ENCODE data around the gene NINL.

NINL gene

DNA sequence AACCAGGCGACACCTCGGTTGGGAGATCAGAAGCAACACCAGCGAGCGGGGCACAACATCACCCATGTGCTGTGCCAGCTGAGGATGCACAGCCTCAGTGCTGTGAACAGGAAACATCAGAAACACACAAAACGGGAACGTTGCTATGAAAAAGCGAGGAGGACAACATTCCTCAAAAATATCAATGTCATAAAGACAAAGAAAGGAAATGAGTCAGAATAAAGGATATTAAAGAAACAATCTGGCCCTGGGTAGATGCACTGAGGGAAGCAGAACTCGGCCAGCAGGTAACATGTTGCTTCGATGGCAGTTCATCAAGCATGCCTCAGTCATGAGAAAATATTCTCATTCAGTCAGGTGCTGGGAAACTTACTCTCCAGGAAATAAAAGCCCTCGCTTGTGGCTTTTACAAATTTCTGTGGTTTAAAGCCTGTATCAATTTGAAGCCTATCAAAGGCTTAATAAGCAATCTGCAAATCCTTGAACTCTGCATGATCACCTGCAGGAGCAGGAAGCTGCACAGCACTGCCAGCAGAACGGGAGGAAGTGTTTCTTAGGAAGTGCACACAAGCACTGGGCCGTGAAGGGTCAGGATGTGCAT, 100.3 kb downstream of the NINL start:
- no peaks in the 10 kb centered on the region for H3K79me2 ChIP-seq
- H3K9me3 ChIP-seq (ENCODE audit: control insufficient read depth, low read length) = no peaks in the 10 kb centered on the region
- no peak overlapping the region for H3K27ac ChIP-seq
- no peak overlapping the region for H3K9ac ChIP-seq
- H3K27me3 ChIP-seq (ENCODE audit: control insufficient read depth, insufficient read depth, low read length) = no peaks in the 10 kb centered on the region
- no peaks in the 10 kb centered on the region for H3K4me1 ChIP-seq
- no peak overlapping the region for H2AFZ ChIP-seq
- no peak overlapping the region for H3K4me2 ChIP-seq (ENCODE audit: low read length)
- TF ChIP-seq, protein P1, sequence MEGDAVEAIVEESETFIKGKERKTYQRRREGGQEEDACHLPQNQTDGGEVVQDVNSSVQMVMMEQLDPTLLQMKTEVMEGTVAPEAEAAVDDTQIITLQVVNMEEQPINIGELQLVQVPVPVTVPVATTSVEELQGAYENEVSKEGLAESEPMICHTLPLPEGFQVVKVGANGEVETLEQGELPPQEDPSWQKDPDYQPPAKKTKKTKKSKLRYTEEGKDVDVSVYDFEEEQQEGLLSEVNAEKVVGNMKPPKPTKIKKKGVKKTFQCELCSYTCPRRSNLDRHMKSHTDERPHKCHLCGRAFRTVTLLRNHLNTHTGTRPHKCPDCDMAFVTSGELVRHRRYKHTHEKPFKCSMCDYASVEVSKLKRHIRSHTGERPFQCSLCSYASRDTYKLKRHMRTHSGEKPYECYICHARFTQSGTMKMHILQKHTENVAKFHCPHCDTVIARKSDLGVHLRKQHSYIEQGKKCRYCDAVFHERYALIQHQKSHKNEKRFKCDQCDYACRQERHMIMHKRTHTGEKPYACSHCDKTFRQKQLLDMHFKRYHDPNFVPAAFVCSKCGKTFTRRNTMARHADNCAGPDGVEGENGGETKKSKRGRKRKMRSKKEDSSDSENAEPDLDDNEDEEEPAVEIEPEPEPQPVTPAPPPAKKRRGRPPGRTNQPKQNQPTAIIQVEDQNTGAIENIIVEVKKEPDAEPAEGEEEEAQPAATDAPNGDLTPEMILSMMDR (IDR thresholded peaks at IDR 0.05) = no peak
- H3K36me3 ChIP-seq (ENCODE audit: control insufficient read depth, insufficient read depth, low read length) = no peaks in the 10 kb centered on the region
- no peak overlapping the region for H3K4me3 ChIP-seq (ENCODE audit: low read depth, low read length)

DNA sequence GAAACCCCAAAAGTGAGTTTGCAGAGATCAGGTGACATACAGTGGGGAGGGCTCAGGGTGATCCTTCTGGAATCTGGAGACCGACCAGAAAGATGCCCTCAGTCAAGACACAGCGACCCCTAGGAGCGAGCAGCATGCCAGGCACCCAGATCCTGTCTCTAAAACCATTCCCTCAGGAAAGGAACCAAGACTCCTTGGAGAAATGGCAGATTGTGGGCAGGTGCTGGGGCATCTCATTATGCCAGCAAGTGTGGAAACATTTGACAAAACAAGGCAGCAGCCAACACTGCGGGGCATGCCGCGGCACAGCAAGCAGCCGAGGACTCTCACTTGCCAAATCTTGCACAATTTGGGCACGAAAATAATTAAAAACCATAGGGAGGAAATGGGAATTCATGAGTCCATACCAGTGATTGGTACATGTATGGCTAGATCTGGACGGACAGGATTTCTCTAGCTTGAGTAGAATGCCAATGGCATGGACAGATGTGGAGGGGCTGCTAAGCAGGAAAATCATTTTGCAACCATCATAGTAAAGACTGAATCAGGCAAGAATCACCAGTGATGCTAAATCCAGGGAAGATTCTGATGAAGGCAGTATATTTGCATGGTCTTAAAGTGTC, 101.0 kb downstream of the NINL start:
- Histone ChIP-seq H3K9ac (no peak overlapping the region), H3K4me1 (no peaks in the 10 kb centered on the region)
- TF ChIP-seq, protein P1 (IDR thresholded peaks at IDR 0.05) = no peak

DNA sequence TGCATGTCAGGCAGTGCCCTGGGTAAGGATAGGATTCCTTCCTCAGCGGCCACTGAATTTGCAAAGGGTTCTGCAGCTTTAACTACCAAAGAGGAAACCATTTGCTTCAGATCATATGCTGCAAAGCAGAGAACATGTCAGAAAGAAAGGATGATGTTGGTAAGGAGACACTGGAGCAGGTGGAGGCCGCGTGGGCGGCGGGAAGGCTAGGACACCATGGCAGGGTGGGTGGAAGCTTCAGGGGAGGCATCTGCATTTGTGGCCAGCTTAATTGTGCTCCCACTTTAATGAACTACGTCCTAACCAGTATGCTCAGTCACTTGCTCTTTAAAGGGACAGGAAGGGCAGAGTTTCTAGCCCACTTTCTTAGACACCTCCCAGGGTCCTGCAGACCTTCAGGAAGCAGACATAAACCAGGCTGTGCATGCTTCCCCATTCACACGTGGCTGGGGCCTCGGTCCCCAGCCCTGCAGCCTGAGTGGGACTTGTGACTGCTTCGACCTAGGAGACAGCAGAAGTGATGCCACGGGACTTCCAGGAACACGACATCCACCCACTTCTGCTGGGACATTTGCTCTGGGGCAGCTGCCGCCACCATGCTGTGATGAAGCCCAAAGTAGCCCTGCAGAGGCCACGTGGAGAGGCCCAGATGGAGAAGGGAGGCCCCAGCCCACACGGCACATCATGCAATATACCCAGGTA, 101.7 kb downstream of the NINL start:
- Histone ChIP-seq H3K4me2 (ENCODE audit: low read length) (no peak overlapping the region), H3K27ac (no peak overlapping the region), H3K79me2 (no peaks in the 10 kb centered on the region), H3K27me3 (ENCODE audit: control insufficient read depth, insufficient read depth, low read length) (no peaks in the 10 kb centered on the region), H3K4me3 (ENCODE audit: low read depth, low read length) (no peak overlapping the region), H2AFZ (no peak overlapping the region), H3K36me3 (ENCODE audit: control insufficient read depth, insufficient read depth, low read length) (no peaks in the 10 kb centered on the region), H3K9me3 (ENCODE audit: control insufficient read depth, low read length) (no peaks in the 10 kb centered on the region), H3K9ac (no peak overlapping the region), H3K4me1 (no peaks in the 10 kb centered on the region)
- TF ChIP-seq, protein P1 (IDR thresholded peaks at IDR 0.05) = no peak

More for the DNA sequence above, 101.0 kb downstream of the NINL start:
- Histone ChIP-seq H3K36me3 (ENCODE audit: control insufficient read depth, insufficient read depth, low read length) (no peaks in the 10 kb centered on the region), H2AFZ (no peak overlapping the region), H3K27ac (no peak overlapping the region), H3K4me2 (ENCODE audit: low read length) (no peak overlapping the region), H3K79me2 (no peaks in the 10 kb centered on the region), H3K4me3 (ENCODE audit: low read depth, low read length) (no peak overlapping the region), H3K27me3 (ENCODE audit: control insufficient read depth, insufficient read depth, low read length) (no peaks in the 10 kb centered on the region), H3K9me3 (ENCODE audit: control insufficient read depth, low read length) (no peaks in the 10 kb centered on the region)

DNA sequence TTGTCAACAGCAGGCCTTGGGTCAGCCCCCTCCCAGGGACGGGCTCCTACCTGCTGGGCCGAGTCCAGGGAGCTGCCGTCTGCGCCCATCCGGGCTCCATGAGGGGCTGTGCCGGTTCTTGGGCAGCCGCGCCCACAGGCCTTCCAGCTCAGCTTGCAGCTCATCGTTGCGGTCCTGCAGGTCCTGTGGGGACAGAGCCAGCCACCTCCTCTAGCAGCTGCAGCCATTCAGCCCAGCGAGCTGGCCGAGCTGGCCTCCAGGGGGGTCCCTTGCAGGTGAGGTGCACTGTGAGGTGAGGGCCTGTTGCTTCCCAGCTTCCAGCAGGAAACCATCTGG, 103.4 kb downstream of the NINL start:
- Histone ChIP-seq H3K27ac (no peak overlapping the region), H3K9ac (no peak overlapping the region), H3K79me2 (no peaks in the 10 kb centered on the region), H3K27me3 (ENCODE audit: control insufficient read depth, insufficient read depth, low read length) (no peaks in the 10 kb centered on the region), H3K4me2 (ENCODE audit: low read length) (no peak overlapping the region), H3K36me3 (ENCODE audit: control insufficient read depth, insufficient read depth, low read length) (no peaks in the 10 kb centered on the region), H3K4me1 (no peaks in the 10 kb centered on the region), H2AFZ (no peak overlapping the region), H3K4me3 (ENCODE audit: low read depth, low read length) (no peak overlapping the region), H3K9me3 (ENCODE audit: control insufficient read depth, low read length) (no peaks in the 10 kb centered on the region)
- TF ChIP-seq, protein P1 (IDR thresholded peaks at IDR 0.05) = no peak

Measured in parathyroid adenoma (tissue), 2 donors.